H1 (cell line): Measurements from ENCODE around the gene ADAM19.
"Not testable (repeated sequence)": the region's sequence is repeated elsewhere in the genome, so short reads cannot be mapped to it uniquely, and the experiment has no call there.

ENCODE experiments used
- CEBPB ChIP-seq: IDR thresholded peaks from 2 replicates; pipeline ENCODE4 v1.6.1; 2012; ENCODE audit warnings: low read depth, low read length
- EGR1 ChIP-seq: IDR thresholded peaks from 2 replicates; pipeline ENCODE4 v1.6.1; 2011; ENCODE audit warnings: low read depth, low read length, borderline replicate concordance
- EZH2 ChIP-seq: fragments of 200-600 bp; sonication (generic); IDR thresholded peaks from 2 replicates; pipeline ENCODE4 v1.7.1; 2012; ENCODE audit warnings: low read depth, mild to moderate bottlenecking, moderate library complexity, low read length, inconsistent platforms; ENCODE audit not compliant: severe bottlenecking
- GTF2F1 ChIP-seq: IDR thresholded peaks from 2 replicates; pipeline ENCODE4 v1.6.1; 2012; ENCODE audit warnings: low read depth, low read length, improper control_type of control experiment, borderline replicate concordance
- JUN ChIP-seq: IDR thresholded peaks from 2 replicates; pipeline ENCODE4 v1.6.1; 2011; ENCODE audit warnings: low read depth, mild to moderate bottlenecking, improper control_type of control experiment, low read length
- POLR2A ChIP-seq, 2 experiments: IDR thresholded peaks; 1 replicate in 1 of 2; 2 replicates in 1 of 2; pipeline ENCODE4 v1.6.1; 2011; ENCODE audit warnings: low read depth in 2 of 2, low read length in 2 of 2, mild to moderate bottlenecking in 2 of 2; ENCODE audit errors: control extremely low read depth in 1 of 2
- RNF2 ChIP-seq: fragments of 200-900, 300-1000 bp; sonication (generic); IDR thresholded peaks from 2 replicates; pipeline ENCODE4 v1.7.1; 2016; ENCODE audit warnings: borderline replicate concordance, low read depth, mild to moderate bottlenecking, antibody characterized with exemption, low read length; ENCODE audit not compliant: poor library complexity, severe bottlenecking; ENCODE audit errors: missing control alignments
- SAP30 ChIP-seq: fragments of 300-600 bp; sonication (generic); IDR thresholded peaks from 2 replicates; pipeline ENCODE4 v1.7.1; 2012; ENCODE audit warnings: low read length, moderate library complexity, mild to moderate bottlenecking, inconsistent platforms; ENCODE audit not compliant: insufficient read depth, insufficient replicate concordance
- SIX5 ChIP-seq: IDR thresholded peaks from 2 replicates; pipeline ENCODE4 v1.6.1; 2011; ENCODE audit warnings: mild to moderate bottlenecking, low read depth, low read length
- SP1 ChIP-seq: IDR thresholded peaks from 2 replicates; pipeline ENCODE4 v1.6.1; 2011; ENCODE audit warnings: low read depth, low read length
- SUZ12 ChIP-seq: fragments of 200-600 bp; sonication (generic); IDR thresholded peaks from 2 replicates; pipeline ENCODE4 v1.6.1; 2012; ENCODE audit warnings: mild to moderate bottlenecking, inconsistent platforms, low read length, moderate library complexity, mixed read lengths
- TEAD4 ChIP-seq: IDR thresholded peaks from 2 replicates; pipeline ENCODE4 v1.6.1; 2012; ENCODE audit warnings: low read depth, low read length, inconsistent platforms, mixed read lengths
- TF ChIP-seq, protein P1 (sequence below), 3 experiments: IDR thresholded peaks; 1 replicate in 2 of 3; 2 replicates in 1 of 3; pipeline versions ENCODE4 v1.5.1 to v1.6.1; 2011; ENCODE audit warnings: low read length in 3 of 3, mild to moderate bottlenecking in 3 of 3, inconsistent platforms in 2 of 3, low read depth in 1 of 3, moderate library complexity in 1 of 3; ENCODE audit not compliant: insufficient read depth in 1 of 3; ENCODE audit errors: control extremely low read depth in 1 of 3

DNA sequence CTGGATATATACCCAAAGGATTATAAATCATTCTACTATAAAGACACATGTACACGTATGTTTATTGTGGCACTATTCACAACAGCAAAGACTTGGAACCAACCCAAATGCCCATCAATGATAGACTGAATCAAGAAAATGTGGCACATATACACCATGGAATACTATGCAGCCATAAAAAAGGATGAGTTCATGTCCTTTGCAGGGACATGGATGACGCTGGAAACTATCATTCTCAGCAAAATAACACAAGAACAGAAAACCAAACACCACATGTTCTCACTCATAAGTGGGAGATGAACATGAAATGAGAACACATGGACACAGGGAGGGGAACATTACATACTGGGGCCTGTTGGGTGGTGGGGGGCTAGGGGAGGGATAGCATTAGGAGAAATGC, 92.9 kb downstream of the ADAM19 start:
- TF ChIP-seq TEAD4; GTF2F1; EGR1; SIX5; SAP30; RNF2; SP1; SUZ12; CEBPB; POLR2A (IDR thresholded peaks at IDR 0.05; ENCODE audit: control extremely low read depth in 1 of 2, low read depth in 2 of 2, low read length in 2 of 2); JUN; EZH2: not testable (repeated sequence)
- TF ChIP-seq, protein P1, sequence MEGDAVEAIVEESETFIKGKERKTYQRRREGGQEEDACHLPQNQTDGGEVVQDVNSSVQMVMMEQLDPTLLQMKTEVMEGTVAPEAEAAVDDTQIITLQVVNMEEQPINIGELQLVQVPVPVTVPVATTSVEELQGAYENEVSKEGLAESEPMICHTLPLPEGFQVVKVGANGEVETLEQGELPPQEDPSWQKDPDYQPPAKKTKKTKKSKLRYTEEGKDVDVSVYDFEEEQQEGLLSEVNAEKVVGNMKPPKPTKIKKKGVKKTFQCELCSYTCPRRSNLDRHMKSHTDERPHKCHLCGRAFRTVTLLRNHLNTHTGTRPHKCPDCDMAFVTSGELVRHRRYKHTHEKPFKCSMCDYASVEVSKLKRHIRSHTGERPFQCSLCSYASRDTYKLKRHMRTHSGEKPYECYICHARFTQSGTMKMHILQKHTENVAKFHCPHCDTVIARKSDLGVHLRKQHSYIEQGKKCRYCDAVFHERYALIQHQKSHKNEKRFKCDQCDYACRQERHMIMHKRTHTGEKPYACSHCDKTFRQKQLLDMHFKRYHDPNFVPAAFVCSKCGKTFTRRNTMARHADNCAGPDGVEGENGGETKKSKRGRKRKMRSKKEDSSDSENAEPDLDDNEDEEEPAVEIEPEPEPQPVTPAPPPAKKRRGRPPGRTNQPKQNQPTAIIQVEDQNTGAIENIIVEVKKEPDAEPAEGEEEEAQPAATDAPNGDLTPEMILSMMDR (IDR thresholded peaks at IDR 0.05; ENCODE audit: control extremely low read depth in 1 of 3, insufficient read depth in 1 of 3, low read depth in 1 of 3, low read length in 3 of 3), result not testable (repeated sequence)
